SK-N-SH treated with all-trans-retinoic acid at 6 μM for 48 hours (cell line): ENCODE data around the gene LMO7.
"Not testable (repeated sequence)": the region's sequence is repeated elsewhere in the genome, so short reads cannot be mapped to it uniquely, and the experiment has no call there.

ENCODE experiments used
- ATAC-seq: fragments of 200-7000 bp; cut with Tn5 transposase; 3 replicates; pipeline ENCODE4 v1.9.1; 2020; ENCODE audit warnings: mild to moderate bottlenecking, moderate library complexity
- BACH2 ChIP-seq: fragments of 250-450 bp; sonication (Bioruptor Pico); IDR thresholded peaks from 2 replicates; pipeline ENCODE4 v1.9.0; 2021; ENCODE audit warnings: mild to moderate bottlenecking, borderline replicate concordance
- CREB5 ChIP-seq: fragments of 250-450 bp; sonication (Bioruptor Pico); IDR thresholded peaks from 2 replicates; pipeline ENCODE4 v1.5.1; 2020; ENCODE audit warnings: low read depth, mild to moderate bottlenecking, moderate library complexity
- CSDC2 ChIP-seq: fragments of 250-450 bp; sonication (Bioruptor Pico); IDR thresholded peaks from 2 replicates; pipeline ENCODE4 v1.5.0; 2020; ENCODE audit warnings: mild to moderate bottlenecking, moderate library complexity
- CSRNP3 ChIP-seq: fragments of 250-450 bp; sonication (Bioruptor Pico); IDR thresholded peaks from 2 replicates; pipeline ENCODE4 v1.5.1; 2021; ENCODE audit warnings: mild to moderate bottlenecking, moderate library complexity
- ESRRG ChIP-seq: fragments of 250-450 bp; sonication (Bioruptor Pico); IDR thresholded peaks from 2 replicates; pipeline ENCODE4 v1.6.1; 2021; ENCODE audit warnings: mild to moderate bottlenecking
- GLIS3 ChIP-seq: fragments of 250-450 bp; sonication (Bioruptor Pico); IDR thresholded peaks from 2 replicates; pipeline ENCODE4 v1.5.0; 2020; ENCODE audit warnings: mild to moderate bottlenecking, moderate library complexity
- ISL1 ChIP-seq: fragments of 250-450 bp; sonication (Bioruptor Pico); IDR thresholded peaks from 2 replicates; pipeline ENCODE4 v2.1.2; 2022; ENCODE audit warnings: mild to moderate bottlenecking, moderate library complexity
- OSR1 ChIP-seq: fragments of 250-450 bp; sonication (Bioruptor Pico); IDR thresholded peaks from 2 replicates; pipeline ENCODE4 v1.8.0; 2022; ENCODE audit warnings: moderate library complexity, mild to moderate bottlenecking, inconsistent platforms
- PATZ1 ChIP-seq: fragments of 250-450 bp; sonication (Bioruptor Pico); IDR thresholded peaks from 2 replicates; pipeline ENCODE4 v1.8.0; 2020; ENCODE audit warnings: mild to moderate bottlenecking, moderate library complexity, borderline replicate concordance
- POU6F1 ChIP-seq: fragments of 250-450 bp; sonication (Bioruptor Pico); IDR thresholded peaks from 2 replicates; pipeline ENCODE4 v1.8.0; 2021; ENCODE audit warnings: low read depth, mild to moderate bottlenecking, moderate library complexity, borderline replicate concordance
- PPARA ChIP-seq: fragments of 250-450 bp; sonication (Bioruptor Pico); IDR thresholded peaks from 2 replicates; pipeline ENCODE4 v1.5.0; 2020; ENCODE audit warnings: mild to moderate bottlenecking, borderline replicate concordance
- RARB ChIP-seq: fragments of 250-450 bp; sonication (Bioruptor Pico); IDR thresholded peaks from 2 replicates; pipeline ENCODE4 v1.8.0; 2021; ENCODE audit warnings: mild to moderate bottlenecking, moderate library complexity
- SNAI2 ChIP-seq: fragments of 250-450 bp; sonication (Bioruptor Pico); IDR thresholded peaks from 2 replicates; pipeline ENCODE4 v1.5.0; 2020; ENCODE audit warnings: mild to moderate bottlenecking, moderate library complexity
- TCF4 ChIP-seq: fragments of 250-450 bp; sonication (Bioruptor Pico); IDR thresholded peaks from 2 replicates; pipeline ENCODE4 v1.8.0; 2021; ENCODE audit warnings: mild to moderate bottlenecking, moderate library complexity, borderline replicate concordance
- TOX ChIP-seq: fragments of 250-450 bp; sonication (Bioruptor Pico); IDR thresholded peaks from 2 replicates; pipeline ENCODE4 v1.8.0; 2021; ENCODE audit warnings: mild to moderate bottlenecking, moderate library complexity, borderline replicate concordance
- TSHZ2 ChIP-seq: fragments of 250-450 bp; sonication (Bioruptor Pico); IDR thresholded peaks from 2 replicates; pipeline ENCODE4 v1.5.0; 2020; ENCODE audit warnings: mild to moderate bottlenecking, moderate library complexity
- ZC3H10 ChIP-seq: fragments of 250-450 bp; sonication (Bioruptor Pico); IDR thresholded peaks from 2 replicates; pipeline ENCODE4 v1.5.1; 2021; ENCODE audit warnings: mild to moderate bottlenecking, moderate library complexity
- ZFP3 ChIP-seq: fragments of 250-450 bp; sonication (Bioruptor Pico); IDR thresholded peaks from 2 replicates; pipeline ENCODE4 v1.5.0; 2020; ENCODE audit warnings: mild to moderate bottlenecking, moderate library complexity
- ZFP30 ChIP-seq: fragments of 450-650 bp; formaldehyde crosslinking; IDR thresholded peaks from 2 replicates; pipeline ENCODE4 v1.5.0; 2022; ENCODE audit warnings: mild to moderate bottlenecking, moderate library complexity
- ZNF565 ChIP-seq: fragments of 450-650 bp; formaldehyde crosslinking; conservative IDR thresholded peaks from 2 replicates; pipeline ENCODE4 v1.5.0; 2020; ENCODE audit warnings: low read depth, mild to moderate bottlenecking, moderate library complexity
- ZNF70 ChIP-seq: fragments of 450-650 bp; formaldehyde crosslinking; IDR thresholded peaks from 2 replicates; pipeline ENCODE4 v1.5.0; 2020; ENCODE audit warnings: mild to moderate bottlenecking, moderate library complexity
- ZNF8 ChIP-seq: fragments of 450-650 bp; formaldehyde crosslinking; IDR thresholded peaks from 2 replicates; pipeline ENCODE4 v1.5.0; 2020; ENCODE audit warnings: mild to moderate bottlenecking, moderate library complexity

LMO7 gene

GRCh38 chr13:75675421-75675820, 39.3 kb downstream of the LMO7 start (continued):
- TF ChIP-seq CSRNP3 (CRISPR knock-in tag) (no peak), SNAI2 (no peak), ESRRG (CRISPR knock-in tag) (no peak), RARB (no peak)

GRCh38 chr13:75679459-75679858, 43.3 kb downstream of the LMO7 start:
- TF ChIP-seq CREB5 (no peak), CSRNP3 (CRISPR knock-in tag) (no peak), ZNF565 (no peak), TCF4 (CRISPR knock-in tag) (no peak), PPARA (no peak), POU6F1 (no peak), BACH2 (CRISPR knock-in tag) (no peak), OSR1 (CRISPR knock-in tag) (no peak), PATZ1 (CRISPR knock-in tag) (no peak), ZFP30 (CRISPR knock-in tag) (no peak), ZC3H10 (no peak), GLIS3 (CRISPR knock-in tag) (no peak), ISL1 (no peak), ZFP3 (no peak), ZNF70 (no peak), TSHZ2 (CRISPR knock-in tag) (no peak)
- no peak for ATAC-seq

- not testable (repeated sequence) for ATAC-seq
Measured at GRCh38 chr13:75680251-75680650, 44.1 kb downstream of the LMO7 start.

- TF ChIP-seq ESRRG (CRISPR knock-in tag) (no peak), CREB5 (no peak), GLIS3 (CRISPR knock-in tag) (no peak), PATZ1 (CRISPR knock-in tag) (no peak), OSR1 (CRISPR knock-in tag) (no peak), ZFP3 (no peak), BACH2 (CRISPR knock-in tag) (no peak), SNAI2 (no peak), ZC3H10 (no peak), ZNF8 (no peak), CSDC2 (no peak), TOX (CRISPR knock-in tag) (no peak)
Measured at GRCh38 chr13:75682326-75682725, 46.2 kb downstream of the LMO7 start.

More at GRCh38 chr13:75682326-75682725, 46.2 kb downstream of the LMO7 start:
- ATAC-seq = no peak
